ENCODE results near the gene ITPR2. TPM values are rescaled to one million over a fixed set of nuclear protein-coding genes. Genes with fewer than 3 reads are reported as not detected.

The ITPR2 gene
- polyA plus RNA-seq, 2 of the 4 experiments (the other 2 are of a cell fraction): 3.1 to 8.1 TPM

DNA sequence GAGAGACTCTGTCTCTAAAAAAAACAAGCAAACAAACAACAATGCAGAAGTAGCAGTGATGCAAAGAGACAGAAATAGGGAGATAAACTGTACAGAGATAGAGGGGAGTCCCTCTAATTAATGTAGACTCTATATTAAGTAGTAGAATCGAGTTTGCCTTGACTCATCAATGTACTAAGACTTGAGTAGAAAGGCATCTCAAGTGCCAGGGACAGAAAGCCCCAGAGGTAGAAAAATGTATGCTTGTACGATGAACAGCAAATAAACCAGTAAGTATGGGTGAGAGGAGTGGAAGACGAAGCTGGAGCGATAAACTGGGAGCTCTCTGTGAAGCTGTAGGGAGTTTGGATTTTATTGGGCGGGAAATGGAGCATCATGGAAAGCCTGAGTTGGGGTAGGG lies 429.4 kb downstream of the ITPR2 start:
- Histone ChIP-seq H3K4me3 (no peak overlapping the region), H3K27ac (no peak overlapping the region), H3K9me3 (no peaks in the 10 kb centered on the region), H3K4me1 (no peaks in the 10 kb centered on the region), H3K4me2 (no peak overlapping the region)
- no peak for FAIRE-seq
- DNase-seq (ENCODE audit: low read depth in 1 of 2, low spot score in 1 of 2): no peak
- POLR2A ChIA-PET: no interaction called here
- ATAC-seq: no peak
- 69% methylated on average over 5 of the region's 5 CpGs for WGBS (ENCODE audit: missing lambda C conversion rate)
- CTCF ChIA-PET: interaction anchor here (0.7 to 1.7 kb wide), 3 partner anchors 12 to 818 kb away, joined by 3 read pairs; no protein-coding TSS in a partner anchor
- TF ChIP-seq RFX5 (IDR thresholded peaks at IDR 0.05): no peak
- no peak for TF ChIP-seq USF2 (IDR thresholded peaks at IDR 0.05)

DNA sequence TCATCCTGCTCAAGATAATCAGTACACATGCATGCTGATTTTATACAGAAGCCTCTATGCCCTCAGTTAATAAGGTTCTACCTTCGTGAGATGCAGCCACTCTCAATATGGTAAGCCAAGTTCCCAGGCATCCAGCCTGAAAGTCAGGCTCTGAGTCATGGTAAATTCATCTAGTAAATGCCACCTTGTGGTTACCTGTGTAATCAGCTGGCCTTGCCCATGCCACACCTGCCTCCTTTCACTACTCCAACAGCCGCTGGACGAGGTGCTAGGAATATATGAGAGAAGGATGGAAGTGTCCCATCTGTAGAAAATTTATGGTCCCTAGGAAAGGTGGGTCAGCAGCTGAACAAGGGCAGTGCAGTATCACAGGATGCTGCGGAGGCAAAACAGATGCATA lies 430.3 kb downstream of the ITPR2 start:
- peak; percentile 47 to 50; a peak in 3 of 6 replicates for ATAC-seq

GRCh38 chr12:26401874-26402273 lies 431.1 kb downstream of the ITPR2 start:
- CTCF ChIA-PET: interaction anchor here (0.7 to 1.7 kb wide), 3 partner anchors 8 to 10 kb away, joined by 3 read pairs; no protein-coding TSS in a partner anchor
- Histone ChIP-seq H3K4me2 (no peak overlapping the region), H3K4me1 (no peaks in the 10 kb centered on the region), H3K27ac (no peak overlapping the region), H3K9me3 (no peaks in the 10 kb centered on the region), H3K4me3 (no peak overlapping the region)
- WGBS (ENCODE audit: missing lambda C conversion rate): 91% methylated on average over 1 of the region's 1 CpG
- no peak for ATAC-seq
- POLR2A ChIA-PET: no interaction called here
- DNase-seq (ENCODE audit: low read depth in 1 of 2, low spot score in 1 of 2): no peak
- FAIRE-seq: no peak
- TF ChIP-seq RARB (CRISPR knock-in tag; IDR thresholded peaks at IDR 0.05) (no peak), HOXB5 (CRISPR knock-in tag; IDR thresholded peaks at IDR 0.05) (no peak), EP300 (IDR thresholded peaks at IDR 0.05) (no peak), HEYL (CRISPR knock-in tag; IDR thresholded peaks at IDR 0.05) (no peak), MAFK (IDR thresholded peaks at IDR 0.05; ENCODE audit: partially characterized antibody) (no peak)

More for the DNA sequence above, 430.3 kb downstream of the ITPR2 start:
- FAIRE-seq (no peak), DNase-seq (ENCODE audit: low read depth in 1 of 2, low spot score in 1 of 2) (peak in 1 of 2 experiments; percentile 15)
- H3K9me3 ChIP-seq: no peaks in the 10 kb centered on the region
- H3K4me1 ChIP-seq: no peaks in the 10 kb centered on the region
- no peak overlapping the region for H3K4me3 ChIP-seq
- TF ChIP-seq PBX3 (IDR thresholded peaks at IDR 0.05): no peak
- TF ChIP-seq SMC3 (IDR thresholded peaks at IDR 0.05): peak; percentile 34; the same call in 2 of the 3 replicates
- peak; percentile 18; the same call in 1 of the 3 replicates for TF ChIP-seq CTCF (IDR thresholded peaks at IDR 0.05)
- no peak overlapping the region for H3K4me2 ChIP-seq
- ChIA-PET POLR2A (no interaction called here), CTCF (interaction anchor here (0.7 to 1.7 kb wide), 3 partner anchors 9 to 12 kb away, joined by 3 read pairs; no protein-coding TSS in a partner anchor)
- no peak overlapping the region for H3K27ac ChIP-seq
- WGBS (ENCODE audit: missing lambda C conversion rate): 70% methylated on average over 4 of the region's 4 CpGs

DNA sequence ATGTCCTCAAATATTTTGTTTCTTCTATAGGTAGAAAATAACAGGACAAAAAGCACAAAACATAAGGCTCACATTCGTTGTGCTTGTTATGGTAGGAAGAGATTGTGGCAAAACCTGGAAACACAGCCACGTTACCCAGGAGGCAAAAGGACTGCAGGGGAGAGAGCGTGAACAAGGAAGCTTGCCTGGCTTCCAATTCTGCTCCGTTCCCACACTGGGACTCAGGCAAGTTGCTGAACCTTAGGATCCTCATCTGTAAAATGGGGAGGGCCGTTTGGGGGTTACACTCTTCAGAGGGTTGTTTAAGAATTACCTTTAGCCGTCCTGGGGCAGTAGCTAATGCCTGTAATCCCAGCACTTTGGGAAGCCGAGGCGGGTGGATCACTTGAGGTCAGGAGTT lies 432.4 kb downstream of the ITPR2 start:
- ATAC-seq (no peak), FAIRE-seq (no peak), DNase-seq (ENCODE audit: low read depth in 1 of 2, low spot score in 1 of 2) (no peak)
- Histone ChIP-seq H3K4me2 (no peak overlapping the region), H3K9me3 (no peaks in the 10 kb centered on the region), H3K4me1 (no peaks in the 10 kb centered on the region), H3K27ac (no peak overlapping the region), H3K4me3 (no peak overlapping the region)
- CTCF ChIA-PET: no interaction called here
- WGBS (ENCODE audit: missing lambda C conversion rate): 76% methylated on average over 8 of the region's 8 CpGs
- POLR2A ChIA-PET: no interaction called here
- no peak for TF ChIP-seq RCOR1 (IDR thresholded peaks at IDR 0.05; ENCODE audit: low read depth, low read length)
- TF ChIP-seq FOSB (CRISPR knock-in tag; IDR thresholded peaks at IDR 0.05): no peak
- no peak for TF ChIP-seq CHD2 (IDR thresholded peaks at IDR 0.05; ENCODE audit: low read length, partially characterized antibody)
- TF ChIP-seq TP53 (CRISPR knock-in tag; IDR thresholded peaks at IDR 0.05): no peak
- TF ChIP-seq CEBPB (IDR thresholded peaks at IDR 0.05): no peak
- no peak for TF ChIP-seq NPAS2 (CRISPR knock-in tag; IDR thresholded peaks at IDR 0.05; ENCODE audit: borderline replicate concordance)
- TF ChIP-seq REST (IDR thresholded peaks at IDR 0.05): no peak
- no peak for TF ChIP-seq RFX5 (IDR thresholded peaks at IDR 0.05)
- no peak for TF ChIP-seq EHF (CRISPR knock-in tag; IDR thresholded peaks at IDR 0.05)
- TF ChIP-seq CBX2 (IDR thresholded peaks at IDR 0.05; ENCODE audit: borderline replicate concordance, low read depth): no peak
- no peak for TF ChIP-seq CTCF (IDR thresholded peaks at IDR 0.05)
- no peak for TF ChIP-seq EHMT2 (IDR thresholded peaks at IDR 0.05; ENCODE audit: low read depth)
- TF ChIP-seq HEYL (CRISPR knock-in tag; IDR thresholded peaks at IDR 0.05): no peak
- TF ChIP-seq ZFP36 (IDR thresholded peaks at IDR 0.05; ENCODE audit: borderline replicate concordance, partially characterized antibody): no peak

All from A549 (cell line).